HFFc6 (cell line): ENCODE results near the gene LSR. TPM values are rescaled to one million over a fixed set of nuclear protein-coding genes. Genes with fewer than 3 reads are reported as not detected.

Experiments used
- DNase-seq: peaks from one replicate; pipeline ENCODE4 v3.0.0-alpha.2; 2018
- H3K27ac Mint-ChIP-seq: 2 replicates; pipeline ENCODE4 v1.8.0; 2020; ENCODE audit warnings: mild to moderate bottlenecking, mixed read lengths
- H3K27me3 Mint-ChIP-seq: 2 replicates; pipeline ENCODE4 v1.8.0; 2021; ENCODE audit warnings: mild to moderate bottlenecking, moderate library complexity, mixed read lengths; ENCODE audit not compliant: insufficient read depth
- H3K36me3 Mint-ChIP-seq: 2 replicates; pipeline ENCODE4 v1.8.0; 2021; ENCODE audit warnings: low read depth, mixed read lengths
- H3K4me1 Mint-ChIP-seq: 2 replicates; pipeline ENCODE4 v1.8.0; 2020; ENCODE audit warnings: low read depth, mixed read lengths
- H3K4me3 Mint-ChIP-seq: 2 replicates; pipeline ENCODE4 v1.8.0; 2020; ENCODE audit warnings: mild to moderate bottlenecking, moderate library complexity, mixed read lengths
- H3K9me3 Mint-ChIP-seq: 2 replicates; pipeline ENCODE4 v1.8.0; 2020; ENCODE audit warnings: mild to moderate bottlenecking, mixed read lengths
- total RNA-seq, 6 experiments: library from RNA; stranded (reverse); fragmentation: NEBNext Ultra II Directional; extraction: Animal tissue kit (Norgen Biotek cat#: 25700); gene quantifications; 2 replicates in 1 of 6; 3 replicates in 5 of 6; pipeline ENCODE4 v1.2.3, GENCODE V29; 2021
- TF ChIP-seq, protein P1 (sequence below): fragments of 200-600 bp; sonication (generic); IDR thresholded peaks from 2 replicates; pipeline ENCODE4 v1.5.0; 2021; ENCODE audit warnings: antibody characterized with exemption, mild to moderate bottlenecking

Gene LSR
- total RNA-seq, 6 experiments from 2014 or later: 1.7 to 3.3 (median 2.3) TPM

DNA sequence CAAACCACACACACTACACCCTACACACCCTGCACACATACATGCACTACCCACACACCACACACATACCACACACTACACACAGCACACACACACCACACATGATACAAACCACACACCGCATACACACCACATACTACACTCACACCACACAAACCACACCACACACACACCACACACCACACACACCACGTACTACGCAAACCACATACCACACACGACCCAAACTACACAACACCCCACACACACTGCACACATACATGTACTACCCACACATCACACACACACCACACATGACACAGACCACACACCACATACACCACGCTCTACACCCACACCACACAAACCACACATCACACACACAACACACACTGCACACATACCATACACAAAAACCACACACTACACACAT, 49.8 kb downstream of the LSR start:
- no peaks in the 10 kb centered on the region for H3K36me3 Mint-ChIP-seq
- H3K27ac Mint-ChIP-seq: no peak overlapping the region
- TF ChIP-seq, protein P1, sequence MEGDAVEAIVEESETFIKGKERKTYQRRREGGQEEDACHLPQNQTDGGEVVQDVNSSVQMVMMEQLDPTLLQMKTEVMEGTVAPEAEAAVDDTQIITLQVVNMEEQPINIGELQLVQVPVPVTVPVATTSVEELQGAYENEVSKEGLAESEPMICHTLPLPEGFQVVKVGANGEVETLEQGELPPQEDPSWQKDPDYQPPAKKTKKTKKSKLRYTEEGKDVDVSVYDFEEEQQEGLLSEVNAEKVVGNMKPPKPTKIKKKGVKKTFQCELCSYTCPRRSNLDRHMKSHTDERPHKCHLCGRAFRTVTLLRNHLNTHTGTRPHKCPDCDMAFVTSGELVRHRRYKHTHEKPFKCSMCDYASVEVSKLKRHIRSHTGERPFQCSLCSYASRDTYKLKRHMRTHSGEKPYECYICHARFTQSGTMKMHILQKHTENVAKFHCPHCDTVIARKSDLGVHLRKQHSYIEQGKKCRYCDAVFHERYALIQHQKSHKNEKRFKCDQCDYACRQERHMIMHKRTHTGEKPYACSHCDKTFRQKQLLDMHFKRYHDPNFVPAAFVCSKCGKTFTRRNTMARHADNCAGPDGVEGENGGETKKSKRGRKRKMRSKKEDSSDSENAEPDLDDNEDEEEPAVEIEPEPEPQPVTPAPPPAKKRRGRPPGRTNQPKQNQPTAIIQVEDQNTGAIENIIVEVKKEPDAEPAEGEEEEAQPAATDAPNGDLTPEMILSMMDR: no peak
- DNase-seq: no peak
- no peak overlapping the region for H3K4me3 Mint-ChIP-seq
- peaks cover 7% of the 10 kb centered on the region for H3K27me3 Mint-ChIP-seq
- H3K4me1 Mint-ChIP-seq: no peaks in the 10 kb centered on the region
- H3K9me3 Mint-ChIP-seq: no peaks in the 10 kb centered on the region

GRCh38 chr19:35299523-35300338, 50.9 kb downstream of the LSR start:
- TF ChIP-seq, protein P1: no peak
- Mint-ChIP-seq H3K36me3 (no peaks in the 10 kb centered on the region), H3K27me3 (peaks cover 9% of the 10 kb centered on the region), H3K4me1 (no peaks in the 10 kb centered on the region), H3K4me3 (no peak overlapping the region), H3K27ac (no peak overlapping the region), H3K9me3 (no peaks in the 10 kb centered on the region)
- no peak for DNase-seq

DNA sequence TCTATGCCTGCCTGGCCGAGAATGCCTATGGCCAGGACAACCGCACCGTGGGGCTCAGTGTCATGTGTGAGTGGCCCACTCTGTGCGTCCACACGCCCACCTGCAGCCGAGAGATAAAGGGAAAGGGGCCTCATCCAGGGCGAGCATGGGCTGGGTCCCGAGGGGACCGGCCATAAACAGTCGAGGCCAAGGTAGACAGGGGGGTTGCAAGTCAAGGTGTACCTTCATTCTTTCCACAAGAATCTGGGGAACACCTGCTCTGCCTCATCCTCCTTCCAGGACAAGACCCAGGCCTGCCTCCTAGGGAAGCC, 51.5 kb downstream of the LSR start:
- Mint-ChIP-seq H3K36me3 (no peaks in the 10 kb centered on the region), H3K4me1 (no peaks in the 10 kb centered on the region), H3K9me3 (no peaks in the 10 kb centered on the region), H3K4me3 (no peak overlapping the region), H3K27me3 (peaks cover 9% of the 10 kb centered on the region), H3K27ac (no peak overlapping the region)
- TF ChIP-seq, protein P1: no peak
- no peak for DNase-seq

DNA sequence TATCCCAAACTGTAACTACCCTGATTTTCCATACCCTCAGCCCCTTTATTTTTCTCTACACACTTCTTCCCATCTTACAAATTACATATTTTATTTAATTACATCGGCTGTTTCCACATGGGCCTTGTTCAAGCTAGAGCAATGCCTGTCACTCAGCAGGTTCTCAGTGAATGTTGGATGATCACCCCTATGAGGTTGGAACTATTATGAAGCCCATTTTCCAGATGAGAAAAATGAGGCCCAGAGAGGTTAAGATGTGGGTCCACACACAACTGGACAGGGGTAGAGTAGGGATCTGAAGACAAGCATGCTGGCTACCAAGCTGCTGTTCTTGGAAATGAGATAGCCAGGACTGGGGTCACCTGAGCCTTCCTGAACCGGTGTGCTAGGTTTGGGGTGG, 53.2 kb downstream of the LSR start:
- TF ChIP-seq, protein P1: no peak
- Mint-ChIP-seq H3K36me3 (no peaks in the 10 kb centered on the region), H3K4me1 (no peaks in the 10 kb centered on the region)

DNA sequence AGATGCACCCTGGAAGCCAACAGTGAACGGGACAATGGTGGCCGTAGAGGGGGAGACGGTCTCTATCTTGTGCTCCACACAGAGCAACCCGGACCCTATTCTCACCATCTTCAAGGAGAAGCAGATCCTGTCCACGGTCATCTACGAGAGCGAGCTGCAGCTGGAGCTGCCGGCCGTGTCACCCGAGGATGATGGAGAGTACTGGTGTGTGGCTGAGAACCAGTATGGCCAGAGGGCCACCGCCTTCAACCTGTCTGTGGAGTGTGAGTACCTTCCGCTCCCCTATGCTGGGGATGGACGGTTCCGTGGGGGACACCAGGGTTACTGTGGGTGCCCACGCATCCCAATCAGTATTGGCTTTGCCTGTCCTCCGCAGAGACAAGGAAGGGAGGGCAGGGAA, 53.6 kb downstream of the LSR start:
- Mint-ChIP-seq H3K36me3 (no peaks in the 10 kb centered on the region), H3K4me1 (no peaks in the 10 kb centered on the region), H3K9me3 (no peaks in the 10 kb centered on the region), H3K4me3 (no peak overlapping the region), H3K27me3 (peaks cover 9% of the 10 kb centered on the region), H3K27ac (no peak overlapping the region)
- no peak for DNase-seq
- TF ChIP-seq, protein P1: no peak

More for the DNA sequence above, 53.2 kb downstream of the LSR start:
- peaks cover 9% of the 10 kb centered on the region for H3K27me3 Mint-ChIP-seq
- no peak for DNase-seq
- no peak overlapping the region for H3K27ac Mint-ChIP-seq
- no peaks in the 10 kb centered on the region for H3K9me3 Mint-ChIP-seq
- H3K4me3 Mint-ChIP-seq: no peak overlapping the region
